Ovary (tissue), 9 donors: ENCODE measurements around the gene PSMD11. TPM values are rescaled to one million over a fixed set of nuclear protein-coding genes. Genes with fewer than 3 reads are reported as not detected.
"Not testable (repeated sequence)": the region's sequence is repeated elsewhere in the genome, so short reads cannot be mapped to it uniquely, and the experiment has no call there.

ENCODE experiments used
- DNase-seq, 5 donors: peaks; one replicate each; pipeline ENCODE4 v3.0.0-alpha.2; 2019 to 2020
- H3K27ac ChIP-seq, 2 donors: fragments of 200-600 bp; one replicate each; pipeline versions ENCODE4 v1.5.1 to v1.8.0; 2019 to 2022
- H3K27me3 ChIP-seq: fragments of 200-600 bp; one replicate; pipeline ENCODE4 v1.8.0; 2022
- H3K36me3 ChIP-seq: fragments of 200-600 bp; sonication (generic); one replicate; pipeline ENCODE4 v1.5.1; 2019
- H3K4me1 ChIP-seq: one replicate; pipeline ENCODE4 v1.8.1; 2013; ENCODE audit warnings: mild to moderate bottlenecking, moderate library complexity; ENCODE audit not compliant: insufficient read depth
- H3K4me3 ChIP-seq: fragments of 200-600 bp; sonication (generic); one replicate; pipeline ENCODE4 v1.5.1; 2017
- H3K9me3 ChIP-seq, 2 donors: fragments of 200-600 bp in 1 of 2; sonication (generic) in 1 of 2; one replicate each; pipeline versions ENCODE4 v1.5.1 to v1.8.1; 2013 to 2019; ENCODE audit warnings: mild to moderate bottlenecking in 1 of 2, moderate library complexity in 1 of 2
- CTCF ChIP-seq, 3 donors: fragments of 450-650 bp in 2 of 3; fragments of 200-600 bp in 1 of 3; IDR thresholded peaks; one replicate each; pipeline versions ENCODE4 v1.5.1 to v1.8.0; 2016 to 2022; ENCODE audit warnings: antibody characterized with exemption in 3 of 3, mild to moderate bottlenecking in 1 of 3
- EP300 ChIP-seq: sonication (generic); formaldehyde crosslinking; IDR thresholded peaks from one replicate; pipeline ENCODE4 v1.6.1; 2017; ENCODE audit warnings: antibody characterized with exemption
- POLR2A ChIP-seq: fragments of 450-650 bp; IDR thresholded peaks from one replicate; pipeline ENCODE4 v1.6.1; 2017; ENCODE audit warnings: antibody characterized with exemption, mild to moderate bottlenecking, moderate library complexity
- WGBS, 3 donors: extraction: QIAGEN DNeasy Blood & Tissue Kit in 1 of 3; methylation state at CpG; one replicate each; pipeline versions ENCODE4 v1.1.5 to v1.1.7; 2013 to 2017; 5-methylcytosine and 5-hydroxymethylcytosine counted together
- intact Hi-C, 4 donors: fragments of 100-400 bp; cut with DNase I; formaldehyde crosslinking; loops; one replicate each; pipeline versions ENCODE4 v1.11.0 to v1.15.1; 2022 to 2023
- polyA plus RNA-seq, 2 donors: library from polyadenylated mRNA; stranded (reverse); fragments of 200-250 nt in 1 of 2; fragments of 350-450 nt in 1 of 2; fragmentation: Illumina TruSeq in 1 of 2; extraction: RNeasy Lipid Tissue Mini Kit (QIAGEN cat#74804) in 1 of 2; gene quantifications; one replicate each; pipeline ENCODE4 v1.2.3, GENCODE V29; 2013 to 2014
- total RNA-seq, 7 donors: library from RNA; depleted of rRNA in 2 of 7; stranded (reverse); fragments of >200 nt in 2 of 7; fragmentation: NEBNext Ultra II Directional in 3 of 7; extraction: Animal tissue kit (Norgen Biotek cat#: 25700) in 3 of 7; gene quantifications; one replicate each; pipeline versions ENCODE4 v1.1.0 to v1.2.4, GENCODE V29; 2016 to 2023
- donor health status: DM: no; HTN: no; CAD: no; lungs with moderate emphysema.
- donor health status: DM: no; HTN: no; CAD: no.
- donor health status: Bipolar disorder and iron deficiency.
- donor health status: DM: yes; HTN: yes; CAD: no.
- donor health status: DM: no; HTN: no; CAD: no.
- donor health status: DM: yes; HTN: yes; CAD: no.

Gene PSMD11
- total and polyA plus RNA-seq, 9 donors: 20.1 to 83.0 (median 53.4) TPM

GRCh38 chr17:32523827-32524552 lies 79.7 kb downstream of the PSMD11 start:
- intact Hi-C loops: no loop called here
- Histone ChIP-seq H3K9me3 (no peaks in the 10 kb centered on the region), H3K27me3 (no peaks in the 10 kb centered on the region), H3K36me3 (no peaks in the 10 kb centered on the region), H3K4me3 (no peak overlapping the region), H3K4me1 (no peaks in the 10 kb centered on the region), H3K27ac (no peak overlapping the region)
- TF ChIP-seq POLR2A: no peak
- TF ChIP-seq EP300: no peak
- DNase-seq: no peak
- WGBS, 3 donors: 88 to 89% (median 88%) methylated on average over 12 of the region's 12 CpGs

DNA sequence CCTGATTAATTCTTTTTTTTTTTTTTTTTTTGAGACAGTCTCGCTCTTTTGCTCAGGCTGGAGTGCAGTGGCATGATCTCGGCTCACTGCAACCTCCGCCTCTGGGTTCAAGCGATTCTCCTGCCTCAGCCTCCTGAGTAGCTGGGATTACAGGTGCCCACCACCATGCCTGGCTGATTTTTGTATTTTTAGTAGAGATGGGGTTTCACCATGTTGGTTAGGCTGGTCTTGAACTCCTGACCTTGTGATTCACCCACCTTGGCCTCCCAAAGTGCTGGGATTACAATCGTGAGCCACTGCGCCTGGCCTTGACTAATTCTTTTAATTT lies 80.2 kb downstream of the PSMD11 start:
- H3K4me1 ChIP-seq, H3K4me3 ChIP-seq, H3K36me3 ChIP-seq, H3K27ac ChIP-seq, DNase-seq, intact Hi-C loops, H3K9me3 ChIP-seq, H3K27me3 ChIP-seq: not testable (repeated sequence)
- WGBS, 3 donors: 84 to 90% (median 89%) methylated on average over 6 of the region's 6 CpGs

- no peaks in the 10 kb centered on the region for H3K27me3 ChIP-seq
- H3K27ac ChIP-seq: no peak overlapping the region
- no peak overlapping the region for H3K4me3 ChIP-seq
- no peak for TF ChIP-seq POLR2A
- no peak for TF ChIP-seq CTCF (IDR thresholded peaks at IDR 0.05)
- no peak for TF ChIP-seq EP300
- H3K9me3 ChIP-seq: no peaks in the 10 kb centered on the region
- H3K4me1 ChIP-seq: no peaks in the 10 kb centered on the region
- intact Hi-C loops: no loop called here
- H3K36me3 ChIP-seq: no peaks in the 10 kb centered on the region
- 15 to 26% (median 16%) methylated on average over 4 of the region's 4 CpGs for WGBS, 3 donors
- no peak for DNase-seq
These were observed 80.8 kb downstream of the PSMD11 start for GRCh38 chr17:32525122-32525521.

DNA sequence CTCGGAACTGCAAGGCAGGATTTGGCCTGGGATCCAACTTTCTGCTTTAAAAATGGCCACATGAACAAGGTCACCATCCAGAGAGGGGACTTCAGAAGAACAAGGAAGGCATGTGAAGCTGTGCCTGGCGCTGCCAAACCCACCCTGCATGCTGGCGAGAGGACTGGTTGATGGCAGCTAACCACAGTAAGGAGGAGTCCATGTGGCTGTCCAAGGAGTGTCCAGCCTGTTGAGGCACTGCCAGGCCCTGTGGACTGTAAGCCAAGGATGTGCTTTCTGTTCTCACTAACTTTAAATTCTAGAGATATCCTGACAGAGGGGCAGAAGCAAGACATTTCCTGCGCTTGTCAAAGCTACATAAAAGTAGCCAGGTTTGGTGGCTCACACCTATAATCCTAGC lies 82.8 kb downstream of the PSMD11 start:
- Histone ChIP-seq H3K4me1 (no peaks in the 10 kb centered on the region), H3K27me3 (no peaks in the 10 kb centered on the region), H3K27ac (no peak overlapping the region), H3K36me3 (no peaks in the 10 kb centered on the region), H3K9me3 (no peaks in the 10 kb centered on the region), H3K4me3 (no peak overlapping the region)
- intact Hi-C loops: no loop called here
- WGBS, 3 donors: 94 to 96% (median 95%) methylated on average over 4 of the region's 4 CpGs
- DNase-seq: no peak
- TF ChIP-seq CTCF (IDR thresholded peaks at IDR 0.05): no peak
- TF ChIP-seq POLR2A: no peak
- no peak for TF ChIP-seq EP300

DNA sequence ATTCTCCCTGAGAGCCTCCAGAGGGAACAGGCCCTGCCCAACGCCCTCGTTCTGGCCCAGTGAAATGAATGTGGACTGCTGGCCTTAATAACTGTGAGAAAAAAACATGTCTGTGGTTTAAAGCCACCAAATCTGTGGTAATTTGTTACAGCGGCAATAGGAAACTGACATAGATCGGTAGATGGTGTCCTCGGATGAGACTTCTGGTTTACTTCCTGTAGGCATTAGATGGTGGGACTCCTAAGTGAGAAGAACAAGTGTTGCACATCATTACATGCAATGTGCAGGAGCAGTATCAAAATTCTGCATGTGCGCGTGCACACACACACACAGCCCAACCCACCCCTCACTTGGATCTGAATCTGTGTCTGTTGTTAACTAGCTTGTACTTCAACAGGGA lies 84.5 kb downstream of the PSMD11 start:
- H3K9me3 ChIP-seq: no peaks in the 10 kb centered on the region
- no peaks in the 10 kb centered on the region for H3K36me3 ChIP-seq
- no peak for DNase-seq
- TF ChIP-seq CTCF (IDR thresholded peaks at IDR 0.05) (no peak), EP300 (no peak), POLR2A (no peak)
- no peaks in the 10 kb centered on the region for H3K27me3 ChIP-seq
- no peak overlapping the region for H3K4me3 ChIP-seq
- no peaks in the 10 kb centered on the region for H3K4me1 ChIP-seq
- intact Hi-C loops: no loop called here
- no peak overlapping the region for H3K27ac ChIP-seq
- 90 to 94% (median 94%) methylated on average over 7 of the region's 7 CpGs for WGBS, 3 donors
